ENCODE results near the gene RGS9.

RGS9 gene

DNA sequence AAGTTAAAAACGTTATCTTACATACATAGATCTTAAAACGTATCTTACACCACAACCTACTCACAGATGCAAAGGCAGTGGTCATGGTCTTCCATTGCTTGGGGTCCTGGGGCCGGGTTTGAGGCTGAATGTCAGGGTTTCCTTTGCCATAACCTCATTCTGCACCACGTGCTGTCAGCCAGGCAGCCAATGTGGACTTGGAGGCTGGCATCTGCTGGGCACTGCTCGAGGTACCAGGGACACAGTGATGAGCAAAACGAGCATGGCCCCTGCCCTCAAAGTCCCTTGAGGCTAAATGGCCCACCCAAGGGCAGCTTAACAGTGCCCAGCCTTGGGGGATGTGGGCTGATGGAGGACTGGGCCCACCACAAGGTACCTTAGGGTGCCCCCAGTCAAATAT is 35.8 kb upstream of the RGS9 start:
- Histone ChIP-seq H3K4me3 (ENCODE audit: low read depth in 1 of 2, low read length in 1 of 2) (no peak overlapping the region), H3K9me3 (no peaks in the 10 kb centered on the region), H3K4me1 (ENCODE audit: control insufficient read depth in 1 of 2, insufficient read depth in 1 of 2, low read depth in 1 of 2, low read length in 1 of 2) (peaks cover 8 to 12% of the 10 kb centered on the region in 2 experiments), H3K27me3 (peaks cover 7% of the 10 kb centered on the region), H3K27ac (no peak overlapping the region), H3K36me3 (no peaks in the 10 kb centered on the region)
- TF ChIP-seq, protein P1, sequence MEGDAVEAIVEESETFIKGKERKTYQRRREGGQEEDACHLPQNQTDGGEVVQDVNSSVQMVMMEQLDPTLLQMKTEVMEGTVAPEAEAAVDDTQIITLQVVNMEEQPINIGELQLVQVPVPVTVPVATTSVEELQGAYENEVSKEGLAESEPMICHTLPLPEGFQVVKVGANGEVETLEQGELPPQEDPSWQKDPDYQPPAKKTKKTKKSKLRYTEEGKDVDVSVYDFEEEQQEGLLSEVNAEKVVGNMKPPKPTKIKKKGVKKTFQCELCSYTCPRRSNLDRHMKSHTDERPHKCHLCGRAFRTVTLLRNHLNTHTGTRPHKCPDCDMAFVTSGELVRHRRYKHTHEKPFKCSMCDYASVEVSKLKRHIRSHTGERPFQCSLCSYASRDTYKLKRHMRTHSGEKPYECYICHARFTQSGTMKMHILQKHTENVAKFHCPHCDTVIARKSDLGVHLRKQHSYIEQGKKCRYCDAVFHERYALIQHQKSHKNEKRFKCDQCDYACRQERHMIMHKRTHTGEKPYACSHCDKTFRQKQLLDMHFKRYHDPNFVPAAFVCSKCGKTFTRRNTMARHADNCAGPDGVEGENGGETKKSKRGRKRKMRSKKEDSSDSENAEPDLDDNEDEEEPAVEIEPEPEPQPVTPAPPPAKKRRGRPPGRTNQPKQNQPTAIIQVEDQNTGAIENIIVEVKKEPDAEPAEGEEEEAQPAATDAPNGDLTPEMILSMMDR (IDR thresholded peaks at IDR 0.05): no peak

DNA sequence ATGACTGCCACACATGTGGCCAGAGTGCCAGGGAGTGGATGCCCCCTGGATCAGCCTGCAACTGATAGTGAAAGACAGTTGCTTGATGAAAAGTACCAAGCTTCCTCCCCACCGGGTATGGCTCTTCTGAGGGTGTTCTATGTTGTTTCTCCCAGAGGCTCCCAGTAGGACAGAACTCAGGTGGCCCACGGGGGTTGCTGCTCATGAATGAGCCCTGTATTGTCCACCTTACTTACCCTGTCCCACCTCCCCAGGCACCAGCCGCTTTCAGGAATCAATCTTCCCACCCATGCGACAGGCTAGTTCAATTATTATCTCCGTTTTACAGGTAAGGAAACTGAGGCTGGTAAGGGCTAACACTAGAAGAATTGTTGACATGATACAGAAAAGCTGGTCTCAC is 34.9 kb upstream of the RGS9 start:
- no peaks in the 10 kb centered on the region for H3K9me3 ChIP-seq
- TF ChIP-seq, protein P1 (IDR thresholded peaks at IDR 0.05): no peak
- peaks cover 12% of the 10 kb centered on the region for H3K27me3 ChIP-seq
- no peak overlapping the region for H3K27ac ChIP-seq
- H3K4me3 ChIP-seq (ENCODE audit: low read depth in 1 of 2, low read length in 1 of 2): no peak overlapping the region
- H3K36me3 ChIP-seq: no peaks in the 10 kb centered on the region
- peaks cover 8 to 12% of the 10 kb centered on the region in 2 experiments for H3K4me1 ChIP-seq (ENCODE audit: control insufficient read depth in 1 of 2, insufficient read depth in 1 of 2, low read depth in 1 of 2, low read length in 1 of 2)

DNA sequence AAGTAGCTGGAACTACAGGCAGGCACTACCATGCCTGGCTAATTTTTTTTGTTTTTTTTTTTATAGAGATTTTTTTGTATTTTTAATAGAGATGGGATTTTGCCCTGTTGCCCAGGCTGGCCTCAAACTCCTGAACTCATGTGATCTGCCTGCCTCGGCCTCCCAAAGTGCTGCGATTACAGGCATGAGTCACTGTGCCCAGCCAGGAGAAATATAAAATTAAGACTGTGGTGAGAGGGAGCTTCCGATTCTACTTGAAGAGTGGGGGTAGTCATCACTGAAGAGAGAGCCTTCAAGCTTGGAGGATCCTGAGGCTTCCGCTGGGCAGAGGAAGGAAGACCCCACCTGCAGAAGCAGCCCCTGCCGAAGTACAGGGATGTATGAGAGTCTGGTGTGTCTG is 34.4 kb upstream of the RGS9 start:
- Histone ChIP-seq H3K9me3 (no peaks in the 10 kb centered on the region), H3K27ac (no peak overlapping the region), H3K4me3 (ENCODE audit: low read depth in 1 of 2, low read length in 1 of 2) (no peak overlapping the region), H3K4me1 (ENCODE audit: control insufficient read depth in 1 of 2, insufficient read depth in 1 of 2, low read depth in 1 of 2, low read length in 1 of 2) (peaks cover 8 to 12% of the 10 kb centered on the region in 2 experiments), H3K36me3 (no peaks in the 10 kb centered on the region), H3K27me3 (peaks cover 12% of the 10 kb centered on the region)
- TF ChIP-seq, protein P1 (IDR thresholded peaks at IDR 0.05): no peak

DNA sequence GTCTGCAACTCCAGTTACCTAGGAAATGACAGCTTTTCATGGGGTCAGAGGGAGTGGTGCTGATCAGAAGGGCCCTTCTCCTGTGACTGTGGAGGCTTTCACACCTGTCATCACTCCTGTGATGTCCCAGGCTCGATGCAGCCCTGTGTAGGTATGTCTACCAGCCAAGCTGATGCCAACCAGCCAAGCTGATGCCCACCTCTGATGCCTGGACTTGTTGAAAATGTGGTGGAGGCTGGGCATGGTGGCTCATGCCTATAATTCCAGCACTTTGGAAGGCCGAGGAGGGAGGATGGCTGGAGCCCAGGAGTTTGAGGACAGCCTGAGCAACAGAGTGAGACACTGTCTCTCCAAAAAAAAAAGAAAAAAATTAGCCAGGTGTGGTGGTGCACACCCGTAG is 33.7 kb upstream of the RGS9 start:
- H3K27me3 ChIP-seq: peaks cover 12% of the 10 kb centered on the region
- H3K27ac ChIP-seq: no peak overlapping the region
- H3K9me3 ChIP-seq: no peaks in the 10 kb centered on the region
- TF ChIP-seq, protein P1 (IDR thresholded peaks at IDR 0.05): no peak
- peaks cover 8 to 12% of the 10 kb centered on the region in 2 experiments for H3K4me1 ChIP-seq (ENCODE audit: control insufficient read depth in 1 of 2, insufficient read depth in 1 of 2, low read depth in 1 of 2, low read length in 1 of 2)
- no peaks in the 10 kb centered on the region for H3K36me3 ChIP-seq
- no peak overlapping the region for H3K4me3 ChIP-seq (ENCODE audit: low read depth in 1 of 2, low read length in 1 of 2)

DNA sequence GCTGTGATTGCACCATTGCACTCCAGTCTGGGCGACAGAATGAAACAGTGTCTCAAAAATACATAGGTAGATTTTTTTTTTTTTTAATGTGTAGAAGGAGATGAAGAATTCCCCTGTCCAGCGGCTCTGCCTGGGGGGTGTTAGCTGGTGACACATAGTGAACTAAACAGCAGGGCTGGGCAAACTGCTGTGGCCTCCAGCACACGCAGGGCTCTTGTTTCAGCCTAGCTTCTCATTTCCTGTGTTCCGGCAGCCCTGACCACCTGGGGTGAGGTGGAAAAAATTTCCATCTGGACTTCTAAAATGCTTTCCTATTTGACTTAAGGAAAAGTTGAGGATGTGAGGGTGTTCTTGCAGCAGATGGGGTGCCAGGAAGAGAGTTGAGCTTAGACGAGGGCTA is 33.3 kb upstream of the RGS9 start:
- Histone ChIP-seq H3K4me3 (ENCODE audit: low read depth in 1 of 2, low read length in 1 of 2) (no peak overlapping the region), H3K27ac (no peak overlapping the region), H3K4me1 (ENCODE audit: control insufficient read depth in 1 of 2, insufficient read depth in 1 of 2, low read depth in 1 of 2, low read length in 1 of 2) (peaks cover 8 to 12% of the 10 kb centered on the region in 2 experiments), H3K27me3 (peaks cover 12% of the 10 kb centered on the region), H3K36me3 (no peaks in the 10 kb centered on the region), H3K9me3 (no peaks in the 10 kb centered on the region)
- TF ChIP-seq, protein P1 (IDR thresholded peaks at IDR 0.05): no peak

DNA sequence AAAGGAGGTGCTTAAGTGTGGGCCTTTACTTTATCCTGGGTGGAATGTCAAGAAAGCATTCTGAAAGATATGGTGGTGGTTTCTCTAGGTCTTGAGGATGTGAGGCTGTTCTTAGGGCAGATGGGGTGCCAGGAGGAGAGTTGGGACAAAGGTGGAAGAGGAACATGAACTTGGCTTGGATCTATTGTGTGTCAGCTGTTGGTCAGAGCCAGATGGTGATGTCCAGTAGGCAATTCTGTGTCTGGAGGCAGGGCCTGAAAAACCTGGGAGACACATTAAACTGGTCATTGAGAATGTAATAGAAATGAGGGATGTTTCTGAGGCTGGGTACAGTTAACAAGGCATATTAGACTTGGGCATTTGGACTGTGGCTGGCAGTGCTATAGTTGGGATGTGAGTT is 32.6 kb upstream of the RGS9 start:
- TF ChIP-seq, protein P1 (IDR thresholded peaks at IDR 0.05): no peak
- Histone ChIP-seq H3K4me3 (ENCODE audit: low read depth in 1 of 2, low read length in 1 of 2) (no peak overlapping the region), H3K9me3 (no peaks in the 10 kb centered on the region), H3K27ac (no peak overlapping the region), H3K27me3 (peaks cover 12% of the 10 kb centered on the region), H3K36me3 (no peaks in the 10 kb centered on the region), H3K4me1 (ENCODE audit: control insufficient read depth in 1 of 2, insufficient read depth in 1 of 2, low read depth in 1 of 2, low read length in 1 of 2) (peaks cover 8 to 12% of the 10 kb centered on the region in 2 experiments)

Measured in neutrophil (primary cell).